ENCODE data around the gene ZNF598. TPM values are rescaled to one million over a fixed set of nuclear protein-coding genes. Genes with fewer than 3 reads are reported as not detected.
A peak's percentile ranks its signal among the peaks of the same experiment; 100 is the strongest.

The ZNF598 gene
- total RNA-seq, 1 experiment from 2014 or later, result 50.4 TPM

GRCh38 chr16:2029350-2029749 is 19.7 kb upstream of the ZNF598 start:
- CTCF ChIA-PET, result no interaction called here

GRCh38 chr16:2028620-2029220 is 19.1 kb upstream of the ZNF598 start:
- Mint-ChIP-seq H3K27me3 (ENCODE audit: insufficient read depth, unreplicated experiment) (no peaks in the 10 kb centered on the region), H3K9me3 (ENCODE audit: unreplicated experiment) (no peaks in the 10 kb centered on the region), H3K27ac (ENCODE audit: unreplicated experiment) (no peak overlapping the region), H3K4me1 (ENCODE audit: low read depth, unreplicated experiment) (peaks cover 6% of the 10 kb centered on the region), H3K4me3 (ENCODE audit: unreplicated experiment) (no peak overlapping the region), H3K36me3 (ENCODE audit: insufficient read depth, unreplicated experiment) (no peaks in the 10 kb centered on the region)
- DNase-seq, result no peak
- Histone ChIP-seq H3K36me3 (ENCODE audit: control insufficient read depth, insufficient read depth, low read length) (no peaks in the 10 kb centered on the region), H3K27me3 (replicated peaks; ENCODE audit: control insufficient read depth, insufficient read depth, low read length) (no peaks in the 10 kb centered on the region), H3K4me1 (peaks cover 10% of the 10 kb centered on the region), H3K9me3 (no peaks in the 10 kb centered on the region), H3K4me3 (ENCODE audit: low read depth, low read length) (no peak overlapping the region)
- no peak for TF ChIP-seq CTCF (IDR thresholded peaks at IDR 0.05; ENCODE audit: insufficient read depth in 1 of 2, low read depth in 1 of 2, low read length in 1 of 2, severe bottlenecking in 1 of 2, unreplicated experiment in 1 of 2)
- POLR2A ChIA-PET, result no interaction called here
- intact Hi-C loops (cut with micrococcal nuclease; ENCODE audit: unreplicated experiment), result no loop called here
- CTCF ChIA-PET, result interaction anchor here (1.0 kb wide), 1 partner anchor 19 kb away, joined by 3 read pairs; the partner anchor contains the start of genes NTHL1 and TSC2
- BruUV-seq (replicated peaks), result no TSS peak

More at GRCh38 chr16:2029350-2029749, 19.7 kb upstream of the ZNF598 start:
- POLR2A ChIA-PET, result no interaction called here
- H3K27ac Mint-ChIP-seq (ENCODE audit: unreplicated experiment), result no peak overlapping the region
- DNase-seq, result no peak
- BruUV-seq (replicated peaks), result no TSS peak
- Histone ChIP-seq H3K27me3 (replicated peaks; ENCODE audit: control insufficient read depth, insufficient read depth, low read length) (no peaks in the 10 kb centered on the region), H3K4me1 (peaks cover 13% of the 10 kb centered on the region), H3K36me3 (ENCODE audit: control insufficient read depth, insufficient read depth, low read length) (no peaks in the 10 kb centered on the region; the same call in 1 of the 2 replicates), H3K4me3 (ENCODE audit: low read depth, low read length) (no peak overlapping the region), H3K9me3 (no peaks in the 10 kb centered on the region)
- no peaks in the 10 kb centered on the region for H3K36me3 Mint-ChIP-seq (ENCODE audit: insufficient read depth, unreplicated experiment)
- H3K4me3 Mint-ChIP-seq (ENCODE audit: unreplicated experiment), result no peak overlapping the region
- intact Hi-C loops (cut with micrococcal nuclease; ENCODE audit: unreplicated experiment), result no loop called here
- H3K9me3 Mint-ChIP-seq (ENCODE audit: unreplicated experiment), result no peaks in the 10 kb centered on the region
- H3K4me1 Mint-ChIP-seq (ENCODE audit: low read depth, unreplicated experiment), result peaks cover 2% of the 10 kb centered on the region
- no peaks in the 10 kb centered on the region for H3K27me3 Mint-ChIP-seq (ENCODE audit: insufficient read depth, unreplicated experiment)
- no peak for TF ChIP-seq CTCF (IDR thresholded peaks at IDR 0.05; ENCODE audit: insufficient read depth in 1 of 2, low read depth in 1 of 2, low read length in 1 of 2, severe bottlenecking in 1 of 2, unreplicated experiment in 1 of 2)

- Histone ChIP-seq H3K4me3 (ENCODE audit: low read depth, low read length) (peak overlapping the region; percentile 44; the same call in 1 of the 2 replicates), H3K36me3 (ENCODE audit: control insufficient read depth, insufficient read depth, low read length) (no peaks in the 10 kb centered on the region), H3K9me3 (no peaks in the 10 kb centered on the region), H3K27me3 (replicated peaks; ENCODE audit: control insufficient read depth, insufficient read depth, low read length) (no peaks in the 10 kb centered on the region), H3K4me1 (peaks cover 10% of the 10 kb centered on the region; the same call in 1 of the 2 replicates)
- no peak overlapping the region for H3K27ac Mint-ChIP-seq (ENCODE audit: unreplicated experiment)
- no TSS peak for BruUV-seq (replicated peaks)
- TF ChIP-seq CTCF (IDR thresholded peaks at IDR 0.05; ENCODE audit: insufficient read depth in 1 of 2, low read depth in 1 of 2, low read length in 1 of 2, severe bottlenecking in 1 of 2, unreplicated experiment in 1 of 2), result no peak
- H3K9me3 Mint-ChIP-seq (ENCODE audit: unreplicated experiment), result no peaks in the 10 kb centered on the region
- POLR2A ChIA-PET, result no interaction called here
- no peak for DNase-seq
- H3K4me1 Mint-ChIP-seq (ENCODE audit: low read depth, unreplicated experiment), result peaks cover 9% of the 10 kb centered on the region
- intact Hi-C loops (cut with micrococcal nuclease; ENCODE audit: unreplicated experiment), result no loop called here
- H3K36me3 Mint-ChIP-seq (ENCODE audit: insufficient read depth, unreplicated experiment), result no peaks in the 10 kb centered on the region
- CTCF ChIA-PET, result interaction anchor here (1.0 kb wide), 1 partner anchor 19 kb away, joined by 3 read pairs; the partner anchor contains the start of genes NTHL1 and TSC2
- peak overlapping the region; percentile 73 for H3K4me3 Mint-ChIP-seq (ENCODE audit: unreplicated experiment)
- no peaks in the 10 kb centered on the region for H3K27me3 Mint-ChIP-seq (ENCODE audit: insufficient read depth, unreplicated experiment)
Measured at GRCh38 chr16:2028146-2028545, 18.5 kb upstream of the ZNF598 start.
